ENCODE measurements around the gene ENDOU.

DNA sequence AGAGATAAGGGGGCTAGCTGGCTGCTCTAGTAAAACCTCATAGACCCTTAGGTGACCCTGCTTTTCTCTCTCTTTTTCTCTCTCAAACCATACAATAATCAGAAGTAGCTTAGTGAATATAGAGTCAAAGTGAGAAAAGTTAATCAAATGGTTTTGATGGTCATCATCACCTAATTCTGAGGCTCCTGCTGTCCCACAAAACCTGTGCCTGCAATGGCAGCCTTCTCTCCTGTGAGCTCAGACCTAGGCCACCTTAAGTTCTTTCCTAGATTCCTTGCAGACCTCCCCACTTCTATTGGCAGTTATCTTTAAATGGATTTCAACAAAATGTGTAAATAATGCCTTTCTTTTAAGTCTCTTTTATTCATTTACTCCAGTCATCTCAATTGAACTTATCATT, 17.9 kb downstream of the ENDOU start:
- TF ChIP-seq EZH2 (IDR thresholded peaks at IDR 0.05; ENCODE audit: insufficient read depth, low read length) = no peak
- TF ChIP-seq, protein P1, sequence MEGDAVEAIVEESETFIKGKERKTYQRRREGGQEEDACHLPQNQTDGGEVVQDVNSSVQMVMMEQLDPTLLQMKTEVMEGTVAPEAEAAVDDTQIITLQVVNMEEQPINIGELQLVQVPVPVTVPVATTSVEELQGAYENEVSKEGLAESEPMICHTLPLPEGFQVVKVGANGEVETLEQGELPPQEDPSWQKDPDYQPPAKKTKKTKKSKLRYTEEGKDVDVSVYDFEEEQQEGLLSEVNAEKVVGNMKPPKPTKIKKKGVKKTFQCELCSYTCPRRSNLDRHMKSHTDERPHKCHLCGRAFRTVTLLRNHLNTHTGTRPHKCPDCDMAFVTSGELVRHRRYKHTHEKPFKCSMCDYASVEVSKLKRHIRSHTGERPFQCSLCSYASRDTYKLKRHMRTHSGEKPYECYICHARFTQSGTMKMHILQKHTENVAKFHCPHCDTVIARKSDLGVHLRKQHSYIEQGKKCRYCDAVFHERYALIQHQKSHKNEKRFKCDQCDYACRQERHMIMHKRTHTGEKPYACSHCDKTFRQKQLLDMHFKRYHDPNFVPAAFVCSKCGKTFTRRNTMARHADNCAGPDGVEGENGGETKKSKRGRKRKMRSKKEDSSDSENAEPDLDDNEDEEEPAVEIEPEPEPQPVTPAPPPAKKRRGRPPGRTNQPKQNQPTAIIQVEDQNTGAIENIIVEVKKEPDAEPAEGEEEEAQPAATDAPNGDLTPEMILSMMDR (IDR thresholded peaks at IDR 0.05; ENCODE audit: insufficient read depth, low read depth, low read length) = no peak

All from astrocyte (in vitro differentiated cells and primary cell).